GM19035 (cell line): ENCODE data around the gene GATAD2B.
"Not testable (repeated sequence)": the region's sequence is repeated elsewhere in the genome, so short reads cannot be mapped to it uniquely, and the experiment has no call there.

Experiments used
- ATAC-seq: cut with Tn5 transposase; IDR thresholded peaks from one replicate; pipeline ENCODE4 v1.9.1; 2021; ENCODE audit not compliant: unreplicated experiment

The GATAD2B gene

GRCh38 chr1:153782648-153783047 is 140.1 kb downstream of the GATAD2B start:
- ATAC-seq = not testable (repeated sequence)

GRCh38 chr1:153780551-153780950 is 142.2 kb downstream of the GATAD2B start:
- no peak for ATAC-seq

GRCh38 chr1:153779781-153780541 is 142.8 kb downstream of the GATAD2B start:
- ATAC-seq = no peak

- ATAC-seq = no peak
Observed at GRCh38 chr1:153778824-153779519, 143.8 kb downstream of the GATAD2B start.

GRCh38 chr1:153778051-153778823 is 144.5 kb downstream of the GATAD2B start:
- ATAC-seq = no peak

- no peak for ATAC-seq
Observed at GRCh38 chr1:153777648-153778047, 145.1 kb downstream of the GATAD2B start.

- no peak for ATAC-seq
Observed at GRCh38 chr1:153776845-153777370, 145.9 kb downstream of the GATAD2B start.

- ATAC-seq = no peak
Observed at GRCh38 chr1:153776352-153776751, 146.4 kb downstream of the GATAD2B start.

GRCh38 chr1:153775458-153776327 is 147.1 kb downstream of the GATAD2B start:
- peak; percentile 54 for ATAC-seq

- peak; percentile 2 for ATAC-seq
Observed at GRCh38 chr1:153774780-153775457, 147.9 kb downstream of the GATAD2B start, which contains the start of gene SLC27A3. Gene SLC27A3 (plus strand): TSS chr1:153775407. CDS start chr1:153775498, 91 bp downstream.

GRCh38 chr1:153774026-153774595 is 148.7 kb downstream of the GATAD2B start:
- no peak for ATAC-seq

- ATAC-seq = no peak
Observed at GRCh38 chr1:153773096-153773921, 149.5 kb downstream of the GATAD2B start.

- no peak for ATAC-seq
Observed at GRCh38 chr1:153771841-153772593, 150.8 kb downstream of the GATAD2B start.

- no peak for ATAC-seq
Observed at GRCh38 chr1:153771261-153771660, 151.5 kb downstream of the GATAD2B start.

GRCh38 chr1:153770797-153771196 is 152.0 kb downstream of the GATAD2B start:
- no peak for ATAC-seq

- ATAC-seq = no peak
Observed at GRCh38 chr1:153769221-153769620, 153.6 kb downstream of the GATAD2B start.

- no peak for ATAC-seq
Observed at GRCh38 chr1:153768316-153769181, 154.2 kb downstream of the GATAD2B start.
